Stimulated activated CD4-positive, alpha-beta T cell treated with anti-CD3 and anti-CD28 coated beads, Interleukin-12 subunit alpha, Interleukin-12 subunit beta, amount 100 ng/mL, for 48 hours (primary cell): Measurements from ENCODE around the gene STARD10.

Experiments used
- DNase-seq, 3 donors: peaks; one replicate each; pipeline ENCODE4 v3.0.0-alpha.2; 2020; ENCODE audit warnings: low read depth in 2 of 3, low spot score in 1 of 3

The STARD10 gene

DNA sequence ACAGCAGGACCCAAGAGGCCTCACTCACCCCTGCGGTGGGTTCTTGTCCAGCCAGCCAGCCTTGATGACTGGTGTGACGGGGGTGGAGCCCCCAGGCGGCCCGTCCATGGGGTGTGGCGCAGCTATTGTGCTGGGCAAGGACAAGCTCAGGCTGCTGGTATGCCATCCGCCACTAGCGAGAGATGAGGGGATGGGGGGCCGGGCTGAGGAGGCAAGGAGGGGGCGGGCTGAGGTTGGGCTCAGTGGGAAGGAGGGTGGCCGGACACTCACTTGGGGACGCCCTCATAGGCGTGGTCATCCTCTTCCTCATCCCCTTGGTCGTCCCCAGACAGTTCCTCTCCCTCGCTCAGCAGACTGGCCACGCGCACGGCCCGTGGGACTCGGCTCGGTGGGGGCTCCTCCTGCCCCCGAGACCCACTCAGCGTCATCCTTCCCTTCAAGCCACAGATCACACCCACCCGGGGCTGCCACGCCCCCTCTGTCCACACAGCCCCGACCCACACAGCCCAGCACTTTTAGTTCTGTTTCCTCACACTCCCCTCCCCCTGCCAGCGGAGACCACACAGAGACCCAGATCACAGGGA is 81.6 kb downstream of the STARD10 start:
- DNase-seq = no peak

- DNase-seq = no peak
These were observed 82.7 kb downstream of the STARD10 start for GRCh38 chr11:72711141-72711540.

- DNase-seq = no peak
These were observed 83.6 kb downstream of the STARD10 start for GRCh38 chr11:72710278-72710677.

- no peak for DNase-seq
These were observed 84.2 kb downstream of the STARD10 start for GRCh38 chr11:72709478-72710238.

- DNase-seq = no peak
These were observed 86.8 kb downstream of the STARD10 start for GRCh38 chr11:72707032-72707431.

GRCh38 chr11:72706579-72706978 is 87.3 kb downstream of the STARD10 start:
- DNase-seq = no peak

DNA sequence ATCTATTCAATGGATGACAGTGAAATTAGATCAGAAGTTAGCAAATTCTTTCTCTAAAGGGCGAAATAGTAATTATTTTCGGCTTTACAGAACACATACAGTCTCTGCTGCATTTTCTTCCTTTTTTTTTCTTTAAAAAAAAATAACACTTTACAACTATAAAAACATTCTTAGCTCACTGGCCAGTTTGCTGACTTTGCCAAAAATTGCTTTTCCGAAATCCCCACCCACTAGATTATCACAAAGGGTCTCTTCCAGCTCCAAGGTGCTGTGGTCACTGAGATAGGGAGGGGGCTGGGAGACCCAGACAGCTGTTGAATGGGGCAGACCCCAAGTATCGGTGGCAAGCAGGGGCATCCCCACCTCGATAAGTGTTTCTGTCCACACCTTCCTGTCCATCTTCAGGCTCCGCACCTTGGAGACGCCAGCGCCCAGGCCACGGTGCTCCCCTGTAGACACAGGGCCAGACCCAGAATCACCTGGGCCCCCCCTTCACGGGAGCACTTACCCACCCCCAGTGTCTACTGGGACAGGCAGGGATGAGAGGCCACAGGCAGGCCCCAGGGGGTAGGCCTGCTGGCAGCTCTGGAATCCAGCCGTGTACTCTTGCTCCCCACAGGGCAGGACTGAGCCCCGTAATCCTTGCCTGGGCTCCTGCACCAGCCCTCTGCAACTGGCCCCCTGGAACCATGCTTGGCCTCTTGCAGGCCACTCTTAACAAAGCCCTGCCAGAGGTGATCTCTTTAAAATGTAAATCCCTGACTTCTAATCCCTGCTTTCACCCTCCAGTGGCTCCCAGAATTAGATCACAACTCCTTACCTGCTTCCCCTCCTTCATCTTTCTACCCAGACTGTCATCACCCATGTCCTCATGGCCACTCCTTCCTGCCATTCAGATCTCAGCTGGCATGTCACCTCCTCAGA is 88.1 kb downstream of the STARD10 start:
- no peak for DNase-seq

DNA sequence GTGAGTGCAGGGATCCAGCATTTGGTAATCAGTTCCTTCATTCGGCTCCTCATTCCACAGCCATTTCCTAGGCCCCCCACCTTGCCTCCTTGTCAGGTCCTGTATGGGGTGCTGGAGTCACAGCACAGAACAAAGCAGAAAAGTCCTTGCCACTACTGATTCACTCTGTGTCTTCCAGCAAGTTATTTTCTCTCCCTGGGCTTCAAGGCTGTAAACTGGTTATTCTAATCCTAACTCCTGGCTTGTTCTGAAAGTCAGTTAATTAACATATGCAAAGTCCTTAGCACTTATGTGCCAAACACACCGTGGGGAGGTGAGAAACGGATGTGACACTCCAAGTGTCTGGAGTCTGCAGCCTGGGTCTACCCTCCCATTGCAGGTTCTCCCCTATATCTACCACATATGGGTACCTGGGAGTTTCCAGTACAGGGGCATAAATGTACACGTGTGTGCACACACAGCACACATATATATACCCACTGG is 89.0 kb downstream of the STARD10 start:
- DNase-seq = no peak
